Ovary (tissue), 9 donors: Measurements from ENCODE around the gene RTP3. TPM values are rescaled to one million over a fixed set of nuclear protein-coding genes. Genes with fewer than 3 reads are reported as not detected.

Experiments used
- DNase-seq, 5 donors: peaks; one replicate each; pipeline ENCODE4 v3.0.0-alpha.2; 2019 to 2020
- H3K27ac ChIP-seq, 2 donors: fragments of 200-600 bp; one replicate each; pipeline versions ENCODE4 v1.5.1 to v1.8.0; 2019 to 2022
- H3K27me3 ChIP-seq: fragments of 200-600 bp; one replicate; pipeline ENCODE4 v1.8.0; 2022
- H3K36me3 ChIP-seq: fragments of 200-600 bp; sonication (generic); one replicate; pipeline ENCODE4 v1.5.1; 2019
- H3K4me1 ChIP-seq: one replicate; pipeline ENCODE4 v1.8.1; 2013; ENCODE audit warnings: mild to moderate bottlenecking, moderate library complexity; ENCODE audit not compliant: insufficient read depth
- H3K4me3 ChIP-seq: fragments of 200-600 bp; sonication (generic); one replicate; pipeline ENCODE4 v1.5.1; 2017
- H3K9me3 ChIP-seq, 2 donors: fragments of 200-600 bp in 1 of 2; sonication (generic) in 1 of 2; one replicate each; pipeline versions ENCODE4 v1.5.1 to v1.8.1; 2013 to 2019; ENCODE audit warnings: mild to moderate bottlenecking in 1 of 2, moderate library complexity in 1 of 2
- EP300 ChIP-seq: sonication (generic); formaldehyde crosslinking; IDR thresholded peaks from one replicate; pipeline ENCODE4 v1.6.1; 2017; ENCODE audit warnings: antibody characterized with exemption
- POLR2A ChIP-seq: fragments of 450-650 bp; IDR thresholded peaks from one replicate; pipeline ENCODE4 v1.6.1; 2017; ENCODE audit warnings: antibody characterized with exemption, mild to moderate bottlenecking, moderate library complexity
- WGBS, 3 donors: extraction: QIAGEN DNeasy Blood & Tissue Kit in 1 of 3; methylation state at CpG; one replicate each; pipeline versions ENCODE4 v1.1.5 to v1.1.7; 2013 to 2017; 5-methylcytosine and 5-hydroxymethylcytosine counted together
- intact Hi-C, 4 donors: fragments of 100-400 bp; cut with DNase I; formaldehyde crosslinking; loops; one replicate each; pipeline versions ENCODE4 v1.11.0 to v1.15.1; 2022 to 2023
- polyA plus RNA-seq, 2 donors: library from polyadenylated mRNA; stranded (reverse); fragments of 200-250 nt in 1 of 2; fragments of 350-450 nt in 1 of 2; fragmentation: Illumina TruSeq in 1 of 2; extraction: RNeasy Lipid Tissue Mini Kit (QIAGEN cat#74804) in 1 of 2; gene quantifications; one replicate each; pipeline ENCODE4 v1.2.3, GENCODE V29; 2013 to 2014
- total RNA-seq, 7 donors: library from RNA; depleted of rRNA in 2 of 7; stranded (reverse); fragments of >200 nt in 2 of 7; fragmentation: NEBNext Ultra II Directional in 3 of 7; extraction: Animal tissue kit (Norgen Biotek cat#: 25700) in 3 of 7; gene quantifications; one replicate each; pipeline versions ENCODE4 v1.1.0 to v1.2.4, GENCODE V29; 2016 to 2023
- TF ChIP-seq, protein P1 (sequence below), 3 donors: fragments of 450-650 bp in 2 of 3; fragments of 200-600 bp in 1 of 3; IDR thresholded peaks; one replicate each; pipeline versions ENCODE4 v1.5.1 to v1.8.0; 2016 to 2022; ENCODE audit warnings: antibody characterized with exemption in 3 of 3, mild to moderate bottlenecking in 1 of 3
- donor health status: DM: no; HTN: no; CAD: no; lungs with moderate emphysema.
- donor health status: DM: no; HTN: no; CAD: no.
- donor health status: Bipolar disorder and iron deficiency.
- donor health status: DM: yes; HTN: yes; CAD: no.
- donor health status: DM: no; HTN: no; CAD: no.
- donor health status: DM: yes; HTN: yes; CAD: no.

RTP3 gene
- total and polyA plus RNA-seq, 9 donors: not detected

- TF ChIP-seq, protein P1, sequence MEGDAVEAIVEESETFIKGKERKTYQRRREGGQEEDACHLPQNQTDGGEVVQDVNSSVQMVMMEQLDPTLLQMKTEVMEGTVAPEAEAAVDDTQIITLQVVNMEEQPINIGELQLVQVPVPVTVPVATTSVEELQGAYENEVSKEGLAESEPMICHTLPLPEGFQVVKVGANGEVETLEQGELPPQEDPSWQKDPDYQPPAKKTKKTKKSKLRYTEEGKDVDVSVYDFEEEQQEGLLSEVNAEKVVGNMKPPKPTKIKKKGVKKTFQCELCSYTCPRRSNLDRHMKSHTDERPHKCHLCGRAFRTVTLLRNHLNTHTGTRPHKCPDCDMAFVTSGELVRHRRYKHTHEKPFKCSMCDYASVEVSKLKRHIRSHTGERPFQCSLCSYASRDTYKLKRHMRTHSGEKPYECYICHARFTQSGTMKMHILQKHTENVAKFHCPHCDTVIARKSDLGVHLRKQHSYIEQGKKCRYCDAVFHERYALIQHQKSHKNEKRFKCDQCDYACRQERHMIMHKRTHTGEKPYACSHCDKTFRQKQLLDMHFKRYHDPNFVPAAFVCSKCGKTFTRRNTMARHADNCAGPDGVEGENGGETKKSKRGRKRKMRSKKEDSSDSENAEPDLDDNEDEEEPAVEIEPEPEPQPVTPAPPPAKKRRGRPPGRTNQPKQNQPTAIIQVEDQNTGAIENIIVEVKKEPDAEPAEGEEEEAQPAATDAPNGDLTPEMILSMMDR (IDR thresholded peaks at IDR 0.05): no peak
- no peak for TF ChIP-seq EP300
- no peak for TF ChIP-seq POLR2A
- Histone ChIP-seq H3K4me3 (no peak overlapping the region), H3K27ac (no peak overlapping the region), H3K27me3 (no peaks in the 10 kb centered on the region), H3K4me1 (no peaks in the 10 kb centered on the region), H3K36me3 (no peaks in the 10 kb centered on the region), H3K9me3 (no peaks in the 10 kb centered on the region)
- intact Hi-C loops: no loop called here
- DNase-seq: no peak
- 88 to 96% (median 94%) methylated on average over 2 of the region's 2 CpGs for WGBS, 3 donors
Measured at GRCh38 chr3:46542344-46542743, 44.6 kb downstream of the RTP3 start.

- H3K9me3 ChIP-seq: no peaks in the 10 kb centered on the region
Measured at GRCh38 chr3:46542801-46543201, 45.0 kb downstream of the RTP3 start.

GRCh38 chr3:46544771-46545503, 47.2 kb downstream of the RTP3 start:
- 87 to 89% (median 88%) methylated on average over 17 of the region's 17 CpGs for WGBS, 3 donors
- Histone ChIP-seq H3K36me3 (no peaks in the 10 kb centered on the region), H3K27me3 (no peaks in the 10 kb centered on the region), H3K4me3 (no peak overlapping the region), H3K27ac (no peak overlapping the region), H3K9me3 (no peaks in the 10 kb centered on the region), H3K4me1 (no peaks in the 10 kb centered on the region)
- DNase-seq: no peak
- intact Hi-C loops: no loop called here
- no peak for TF ChIP-seq EP300
- TF ChIP-seq, protein P1 (IDR thresholded peaks at IDR 0.05): no peak
- no peak for TF ChIP-seq POLR2A

More at GRCh38 chr3:46542801-46543201, 45.0 kb downstream of the RTP3 start:
- Histone ChIP-seq H3K27ac (no peak overlapping the region), H3K4me1 (no peaks in the 10 kb centered on the region), H3K36me3 (no peaks in the 10 kb centered on the region), H3K4me3 (no peak overlapping the region), H3K27me3 (no peaks in the 10 kb centered on the region)
- WGBS, 3 donors: 77 to 86% (median 78%) methylated on average over 5 of the region's 5 CpGs
- no peak for TF ChIP-seq POLR2A
- no peak for TF ChIP-seq EP300
- TF ChIP-seq, protein P1 (IDR thresholded peaks at IDR 0.05): no peak
- intact Hi-C loops: no loop called here
- DNase-seq: no peak

GRCh38 chr3:46545818-46546630, 48.2 kb downstream of the RTP3 start:
- no peaks in the 10 kb centered on the region for H3K27me3 ChIP-seq
- H3K9me3 ChIP-seq: no peaks in the 10 kb centered on the region
- TF ChIP-seq EP300: no peak
- no peak overlapping the region for H3K4me3 ChIP-seq
- 82 to 85% (median 84%) methylated on average over 6 of the region's 6 CpGs for WGBS, 3 donors
- no peaks in the 10 kb centered on the region for H3K36me3 ChIP-seq
- intact Hi-C loops: no loop called here
- DNase-seq: no peak
- no peak overlapping the region for H3K27ac ChIP-seq
- no peaks in the 10 kb centered on the region for H3K4me1 ChIP-seq
